AG08396 (cell line): Measurements from ENCODE around the gene POGZ.

Experiments
- DNase-seq: peaks from one replicate; pipeline ENCODE4 v3.0.0; 2012; ENCODE audit warnings: low spot score, mixed read lengths

Gene POGZ

GRCh38 chr1:151370211-151370911 lies 88.9 kb downstream of the POGZ start:
- no peak for DNase-seq

GRCh38 chr1:151369621-151370048 lies 89.7 kb downstream of the POGZ start:
- DNase-seq, result no peak

DNA sequence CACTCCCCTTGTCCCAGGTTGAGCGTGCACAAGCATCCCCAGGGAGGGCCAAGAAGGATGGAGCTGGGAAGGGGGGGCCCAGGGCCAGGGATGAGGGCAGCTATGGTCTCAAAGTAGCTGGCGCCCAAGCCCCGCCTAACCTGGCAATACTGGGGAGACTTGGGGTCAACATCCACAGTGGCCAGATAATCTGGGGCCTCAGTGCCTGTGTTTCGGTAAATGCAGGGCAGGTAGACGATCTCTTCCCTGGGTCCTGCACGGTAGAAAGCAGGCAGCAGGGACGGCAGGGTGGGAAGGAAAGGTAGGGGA lies 90.0 kb downstream of the POGZ start:
- DNase-seq, result no peak

GRCh38 chr1:151368393-151369301 lies 90.6 kb downstream of the POGZ start:
- DNase-seq, result no peak

GRCh38 chr1:151367658-151368392 lies 91.5 kb downstream of the POGZ start:
- DNase-seq, result no peak

- no peak for DNase-seq
Observed at GRCh38 chr1:151364996-151365395, 94.3 kb downstream of the POGZ start.

DNA sequence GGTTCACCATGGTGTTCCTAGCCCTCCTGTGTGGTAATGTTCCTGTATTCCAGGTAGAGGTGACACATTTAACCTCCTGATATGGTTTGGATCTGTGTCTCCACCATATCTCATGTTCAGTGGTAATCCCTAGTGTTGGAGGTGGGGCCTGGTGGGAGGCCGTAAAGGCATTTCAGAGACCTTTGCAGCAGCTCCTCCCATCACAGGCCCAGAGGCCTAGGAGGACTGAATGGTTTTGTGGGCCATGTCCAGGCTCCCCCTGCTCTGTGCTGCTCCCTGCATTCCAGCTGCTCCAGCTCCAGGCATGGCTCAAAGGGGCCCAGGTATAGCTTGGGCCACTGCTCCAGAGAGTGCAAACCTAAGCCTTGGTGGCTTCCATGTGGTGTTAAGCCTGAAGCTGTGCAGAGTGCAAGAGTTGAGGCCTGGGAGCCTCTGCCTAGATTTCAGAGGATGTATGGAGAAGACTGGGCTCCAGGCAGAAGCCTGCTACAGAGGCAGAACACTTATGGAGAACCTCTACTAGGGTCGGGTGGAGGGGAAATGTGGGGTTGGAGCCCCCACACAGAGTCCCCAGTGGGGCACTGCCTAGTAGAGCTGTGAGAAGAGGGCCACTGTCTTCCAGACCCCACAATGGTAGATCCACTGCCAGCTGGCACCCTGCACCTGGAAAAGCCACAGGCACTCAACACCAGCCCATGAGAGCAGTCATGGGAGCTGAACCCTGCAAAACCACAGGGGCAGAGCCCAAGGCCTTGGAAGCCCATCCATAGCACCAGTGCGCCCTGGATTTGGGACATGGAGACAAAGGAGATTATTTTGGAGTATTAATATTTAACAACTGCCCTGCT lies 96.8 kb downstream of the POGZ start:
- no peak for DNase-seq

GRCh38 chr1:151361883-151362282 lies 97.4 kb downstream of the POGZ start:
- DNase-seq, result no peak

- no peak for DNase-seq
Observed at GRCh38 chr1:151356696-151357095, 102.6 kb downstream of the POGZ start.
